Epithelial cell of prostate (primary cell): Measurements from ENCODE around the gene THRSP.
"Not testable (repeated sequence)": the region's sequence is repeated elsewhere in the genome, so short reads cannot be mapped to it uniquely, and the experiment has no call there.

Experiments used
- DNase-seq: peaks from one replicate; pipeline ENCODE4 v3.0.0-alpha.2; 2011; ENCODE audit warnings: low read depth, low spot score
- H3K27ac ChIP-seq: fragments of 450-650 bp; 2 replicates; pipeline ENCODE4 v1.5.1; 2017; ENCODE audit warnings: mild to moderate bottlenecking

Gene THRSP

DNA sequence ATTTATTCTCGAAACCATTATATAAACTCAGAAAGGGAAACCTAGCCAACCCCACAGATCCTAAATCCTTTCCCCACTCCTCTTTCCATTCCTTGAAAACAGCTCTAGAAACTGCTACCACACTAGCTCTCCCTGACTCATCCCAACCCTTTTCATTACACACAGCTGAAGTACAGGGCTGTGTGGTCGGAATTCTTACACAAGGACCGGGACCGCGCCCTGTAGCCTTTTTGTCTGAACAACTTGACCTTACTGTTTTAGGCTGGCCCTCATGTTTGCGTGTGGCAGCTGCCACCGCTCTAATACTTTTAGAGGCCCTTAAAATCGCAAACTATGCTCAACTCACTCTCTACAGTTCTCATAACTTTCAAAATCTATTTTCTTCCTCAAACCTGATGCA, 20.8 kb downstream of the THRSP start:
- not testable (repeated sequence) for DNase-seq, H3K27ac ChIP-seq

- H3K27ac ChIP-seq, result no peak overlapping the region
- DNase-seq, result no peak
Observed at GRCh38 chr11:78085972-78086371, 22.3 kb downstream of the THRSP start.

- not testable (repeated sequence) for H3K27ac ChIP-seq, DNase-seq
Observed at GRCh38 chr11:78086521-78087074, 22.9 kb downstream of the THRSP start.

DNA sequence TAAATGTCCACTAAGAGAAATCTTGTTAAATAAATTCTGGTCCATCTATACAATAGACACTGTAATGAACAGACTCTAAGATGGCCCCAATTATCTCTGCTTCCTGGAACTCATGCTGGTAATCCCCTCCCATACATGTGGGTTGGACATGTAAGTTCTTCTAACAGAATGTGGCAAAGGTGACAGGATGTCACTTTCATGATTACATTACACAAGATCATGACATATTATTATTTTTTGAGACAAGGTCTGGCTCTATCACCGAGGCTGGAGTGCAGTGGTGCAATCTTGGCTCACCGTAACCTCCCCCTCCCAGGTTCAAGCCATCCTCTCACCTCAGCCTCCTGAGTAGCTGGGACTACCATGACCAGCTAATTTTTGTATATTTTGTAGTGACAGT, 30.6 kb downstream of the THRSP start:
- DNase-seq, result no peak
- no peak overlapping the region for H3K27ac ChIP-seq

- no peak for DNase-seq
- H3K27ac ChIP-seq, result no peak overlapping the region
Observed at GRCh38 chr11:78097666-78098385, 34.2 kb downstream of the THRSP start.

GRCh38 chr11:78099666-78100065, 36.0 kb downstream of the THRSP start:
- H3K27ac ChIP-seq, result no peak overlapping the region
- DNase-seq, result no peak

GRCh38 chr11:78100261-78100660, 36.6 kb downstream of the THRSP start:
- DNase-seq, result no peak
- H3K27ac ChIP-seq, result no peak overlapping the region

- no peak overlapping the region for H3K27ac ChIP-seq
- no peak for DNase-seq
Observed at GRCh38 chr11:78100676-78101472, 37.2 kb downstream of the THRSP start.

DNA sequence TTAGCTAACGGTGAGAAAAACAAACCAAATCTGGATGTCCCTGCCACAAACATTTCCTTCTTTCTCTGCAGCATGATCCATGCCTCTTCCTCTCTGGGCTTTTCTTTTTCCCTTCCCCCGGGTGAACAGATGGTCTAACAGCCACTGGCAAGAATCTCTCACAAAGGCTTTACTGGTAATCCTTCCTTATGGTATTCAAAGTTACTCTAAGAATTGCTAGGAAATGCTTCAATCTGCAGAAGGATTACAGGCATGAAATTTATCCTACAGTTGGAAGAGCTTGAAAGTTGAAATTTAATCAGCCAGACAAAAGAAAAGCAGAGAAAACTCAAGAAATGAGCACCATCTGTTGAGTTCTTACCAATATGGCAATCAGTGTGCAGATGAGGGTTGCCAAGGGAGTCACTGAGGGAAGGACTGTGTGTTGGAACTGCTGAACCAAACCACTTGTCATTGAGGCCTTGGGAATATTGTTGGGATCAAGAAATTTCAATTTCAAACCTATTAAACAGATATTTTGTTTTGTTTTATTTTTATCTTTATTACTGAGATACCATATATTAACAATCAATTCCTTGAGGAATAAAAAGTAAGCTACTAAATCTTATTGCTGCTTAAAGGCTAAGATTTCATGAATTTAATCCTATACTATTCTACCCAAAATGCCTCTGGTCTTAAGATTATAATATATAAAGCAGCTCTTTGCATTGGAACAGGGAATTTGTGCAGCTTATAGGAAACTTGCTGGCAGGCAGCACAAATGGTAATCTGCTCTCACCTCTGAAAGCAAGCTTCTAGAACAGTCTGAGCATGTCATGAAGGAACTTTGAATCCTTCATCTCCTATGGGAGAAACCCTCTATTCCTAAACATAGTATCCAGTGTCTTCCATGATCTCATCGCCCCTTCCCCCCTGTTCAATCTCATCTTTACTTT, 45.7 kb downstream of the THRSP start:
- H3K27ac ChIP-seq, result peak overlapping the region; percentile 53
- DNase-seq, result no peak

DNA sequence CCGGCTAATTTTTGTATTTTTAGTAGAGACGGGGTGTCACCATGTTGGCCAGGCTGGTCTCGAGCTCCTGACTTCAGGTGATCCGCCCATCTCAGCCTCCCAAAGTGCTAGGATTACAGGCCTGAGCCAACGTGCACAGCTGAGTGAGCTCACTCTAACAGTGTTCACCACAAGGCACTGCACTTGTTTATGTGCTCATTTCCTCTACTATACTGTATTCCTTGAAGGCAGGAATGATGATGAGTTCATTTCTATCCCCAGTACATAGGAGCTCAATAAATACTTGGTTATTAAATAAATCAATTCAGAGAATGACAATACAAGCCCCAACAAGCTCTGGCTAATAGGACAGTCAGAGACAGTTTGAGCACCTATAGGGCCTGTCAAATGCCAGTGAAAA, 46.7 kb downstream of the THRSP start:
- DNase-seq, result peak; percentile 33
- peak overlapping the region; percentile 53 for H3K27ac ChIP-seq

GRCh38 chr11:78110830-78111229, 47.2 kb downstream of the THRSP start:
- no peak for DNase-seq

GRCh38 chr11:78111298-78111697, 47.6 kb downstream of the THRSP start:
- H3K27ac ChIP-seq, result peak overlapping the region; percentile 53
- DNase-seq, result no peak

More at GRCh38 chr11:78110830-78111229, 47.2 kb downstream of the THRSP start:
- peak overlapping the region; percentile 53 for H3K27ac ChIP-seq

- H3K27ac ChIP-seq, result no peak overlapping the region
- no peak for DNase-seq
Observed at GRCh38 chr11:78112582-78113275, 49.1 kb downstream of the THRSP start.
